D721Med (cell line): ENCODE measurements around the gene P3H3.
"Not testable (repeated sequence)": the region's sequence is repeated elsewhere in the genome, so short reads cannot be mapped to it uniquely, and the experiment has no call there.

Experiments used
- DNase-seq: peaks from one replicate; pipeline ENCODE4 v3.0.0; 2011; ENCODE audit warnings: low spot score; ENCODE audit not compliant: insufficient read length
- FAIRE-seq: peaks from 2 replicates; lab custom pipeline; 2011; peaks lifted over from hg19 to GRCh38; lab: Jason Lieb, UNC
- CTCF ChIP-seq: IDR thresholded peaks from 2 replicates; pipeline ENCODE4 v1.5.1; 2012; ENCODE audit warnings: mild to moderate bottlenecking, control low read depth; ENCODE audit not compliant: insufficient read depth; ENCODE audit errors: missing control alignments

P3H3 gene

DNA sequence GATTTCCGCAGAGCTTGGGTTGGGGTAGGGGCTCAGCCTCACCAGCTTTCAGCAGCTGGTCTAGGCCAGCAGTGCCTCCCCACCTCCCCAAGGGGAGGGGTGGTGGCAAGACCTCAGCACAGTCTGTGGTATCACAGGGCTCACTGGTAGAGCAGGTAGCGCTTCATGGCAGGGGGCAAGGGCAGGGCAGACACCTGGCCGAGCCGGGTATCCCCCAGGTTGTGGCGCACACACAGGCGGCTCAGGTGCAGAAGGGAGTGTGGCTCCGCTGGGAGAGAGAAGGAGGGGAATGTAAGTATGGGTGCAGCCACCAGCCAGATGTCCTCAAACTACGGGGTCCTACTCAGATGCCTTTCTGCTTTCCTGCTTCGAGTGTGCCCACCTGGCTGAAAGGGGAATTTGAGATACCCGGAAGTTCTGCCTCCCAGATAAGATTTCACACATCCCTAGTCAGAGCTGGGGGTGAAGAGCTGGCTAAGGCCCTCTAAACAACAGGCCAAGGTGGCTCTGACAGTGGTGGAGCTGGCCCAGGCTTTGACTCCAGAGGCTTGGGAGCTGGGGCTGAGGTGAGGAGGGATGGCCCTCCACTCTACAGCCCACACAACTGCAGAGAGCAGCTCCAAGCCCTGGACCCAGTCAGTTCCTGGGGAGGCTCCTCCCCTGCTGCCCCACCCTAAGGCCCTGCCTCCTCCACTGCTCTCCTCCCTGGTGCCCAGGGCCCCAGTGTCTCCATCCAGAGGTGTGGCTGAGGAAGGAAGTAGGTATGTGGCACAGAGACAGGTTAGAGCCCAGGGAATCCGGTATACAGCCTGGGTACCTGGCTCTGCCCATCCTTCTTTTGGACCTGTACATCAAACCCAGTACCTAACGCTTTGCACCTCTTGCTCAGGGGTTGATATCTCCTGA, 43.1 kb downstream of the P3H3 start:
- FAIRE-seq = no peak
- no peak for TF ChIP-seq CTCF
- no peak for DNase-seq

DNA sequence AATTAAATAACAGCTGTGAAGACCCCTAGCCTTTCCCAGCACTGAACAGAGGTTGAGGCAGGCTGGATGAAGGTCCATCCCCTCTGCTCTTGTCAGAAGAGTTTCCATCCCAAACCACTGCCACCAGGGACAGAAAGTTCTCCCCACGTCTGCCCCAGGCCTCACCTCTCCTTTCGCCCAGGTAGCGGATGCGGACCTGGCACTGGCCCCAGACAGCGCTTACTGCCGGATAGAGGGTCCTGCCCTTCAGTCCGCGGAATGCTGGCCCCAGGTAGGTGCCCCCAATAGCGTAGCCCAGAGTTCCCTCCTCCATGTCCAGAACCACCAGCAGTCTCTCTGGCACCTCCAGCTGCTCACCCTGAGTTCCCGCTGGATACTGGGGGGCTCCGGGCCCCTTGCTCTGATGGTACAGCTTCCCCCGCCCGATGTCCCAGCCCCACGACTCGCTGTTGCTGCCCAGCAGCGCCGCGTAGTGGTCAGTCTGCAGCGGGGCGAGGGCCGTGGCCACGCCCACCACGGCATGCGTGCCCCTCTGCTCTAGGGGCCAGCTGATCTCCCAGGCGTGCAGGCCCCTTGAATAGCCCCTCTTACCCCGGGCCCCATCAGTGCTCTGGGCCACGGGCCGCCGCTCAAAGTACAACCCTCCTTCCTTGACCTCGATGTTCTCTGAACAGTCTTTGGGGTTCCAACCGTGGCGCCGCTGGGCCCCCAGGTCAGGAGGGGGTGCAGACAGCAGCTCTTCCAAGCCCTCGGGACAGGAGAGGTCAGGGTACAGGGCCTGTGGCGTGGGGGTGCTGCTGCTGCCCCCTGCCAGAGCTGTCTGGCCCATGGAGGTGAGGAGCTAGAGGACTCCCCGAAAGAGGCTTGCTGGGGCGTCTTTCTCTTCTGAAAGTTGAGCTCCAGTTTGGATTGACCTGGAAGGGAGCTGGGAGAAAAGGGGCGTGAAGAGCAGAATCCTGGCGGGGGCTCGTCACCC, 44.2 kb downstream of the P3H3 start:
- TF ChIP-seq CTCF = peak; percentile 82
- peak; percentile 65 for DNase-seq
- no peak for FAIRE-seq

GRCh38 chr12:6873094-6874014, 45.1 kb downstream of the P3H3 start, which contains the start of gene SPSB2:
Gene SPSB2 (minus strand): TSS chr12:6873303. CDS start chr12:6872901, 402 bp downstream.
- TF ChIP-seq CTCF = no peak
- FAIRE-seq = no peak
- peak; percentile 91 for DNase-seq

DNA sequence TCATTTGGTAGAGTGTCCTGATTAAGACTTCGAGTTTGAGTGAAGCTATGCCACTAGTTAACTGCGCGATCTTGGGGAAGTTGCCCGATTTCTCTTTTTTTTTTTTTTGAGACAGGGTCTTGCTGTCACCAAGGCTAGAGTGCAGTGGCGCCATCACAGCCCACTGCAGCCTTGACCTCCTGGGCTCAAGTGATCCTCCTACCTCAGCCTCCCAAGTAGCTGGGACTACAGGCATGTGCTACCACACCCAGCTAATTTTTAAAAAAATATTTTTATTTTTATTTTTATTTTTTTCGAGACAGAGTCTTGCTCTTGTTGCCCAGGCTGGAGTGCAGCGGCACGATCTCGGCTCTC, 45.8 kb downstream of the P3H3 start:
- not testable (repeated sequence) for DNase-seq, FAIRE-seq

DNA sequence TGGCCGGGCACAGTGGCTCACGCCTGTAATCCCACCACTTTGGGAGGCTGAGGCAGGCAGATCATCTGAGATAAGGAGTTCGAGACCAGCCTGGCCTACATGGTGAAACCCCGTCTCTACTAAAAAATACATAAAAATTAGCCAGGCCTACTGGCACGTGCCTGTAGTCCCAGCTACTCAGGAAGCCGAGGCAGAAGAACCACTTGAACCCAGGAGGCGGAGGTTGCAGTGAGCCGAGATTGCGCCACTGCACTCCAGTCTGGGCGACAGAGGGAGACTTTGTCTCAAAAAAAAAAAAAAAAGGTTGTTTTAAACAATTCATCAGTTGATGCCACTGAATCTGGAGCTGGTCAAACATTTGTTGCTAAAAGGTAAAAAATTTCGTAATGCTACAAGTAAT, 51.6 kb downstream of the P3H3 start:
- not testable (repeated sequence) for FAIRE-seq, DNase-seq

- no peak for TF ChIP-seq CTCF
- no peak for DNase-seq
- FAIRE-seq = no peak
These were observed 55.0 kb downstream of the P3H3 start for GRCh38 chr12:6883252-6883651.

GRCh38 chr12:6883683-6884082, 55.5 kb downstream of the P3H3 start:
- TF ChIP-seq CTCF = no peak
- FAIRE-seq (no peak), DNase-seq (no peak)
